ENCODE measurements around the gene PACSIN1.

PACSIN1 gene

DNA sequence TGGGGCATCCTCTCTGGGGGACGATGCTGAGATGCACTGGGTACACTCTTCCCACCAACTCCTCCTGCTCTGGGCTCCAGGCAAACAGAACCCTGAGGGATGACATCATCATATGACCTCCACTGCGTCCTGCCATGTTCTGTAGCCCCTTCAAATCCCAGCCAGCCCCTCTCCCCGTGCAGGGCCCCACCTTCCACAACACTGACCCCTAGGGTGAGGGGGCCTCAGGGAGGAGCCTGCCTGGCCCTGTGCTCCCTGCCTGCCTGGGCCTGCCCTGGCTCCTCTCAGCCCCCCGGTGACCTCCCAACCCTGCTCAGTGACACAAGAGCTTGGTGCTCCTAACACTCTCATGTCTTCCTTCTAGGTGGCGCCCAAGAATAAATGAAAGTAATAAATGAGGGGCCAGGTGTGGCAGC is 99.9 kb downstream of the PACSIN1 start:
- DNase-seq, result no peak

DNA sequence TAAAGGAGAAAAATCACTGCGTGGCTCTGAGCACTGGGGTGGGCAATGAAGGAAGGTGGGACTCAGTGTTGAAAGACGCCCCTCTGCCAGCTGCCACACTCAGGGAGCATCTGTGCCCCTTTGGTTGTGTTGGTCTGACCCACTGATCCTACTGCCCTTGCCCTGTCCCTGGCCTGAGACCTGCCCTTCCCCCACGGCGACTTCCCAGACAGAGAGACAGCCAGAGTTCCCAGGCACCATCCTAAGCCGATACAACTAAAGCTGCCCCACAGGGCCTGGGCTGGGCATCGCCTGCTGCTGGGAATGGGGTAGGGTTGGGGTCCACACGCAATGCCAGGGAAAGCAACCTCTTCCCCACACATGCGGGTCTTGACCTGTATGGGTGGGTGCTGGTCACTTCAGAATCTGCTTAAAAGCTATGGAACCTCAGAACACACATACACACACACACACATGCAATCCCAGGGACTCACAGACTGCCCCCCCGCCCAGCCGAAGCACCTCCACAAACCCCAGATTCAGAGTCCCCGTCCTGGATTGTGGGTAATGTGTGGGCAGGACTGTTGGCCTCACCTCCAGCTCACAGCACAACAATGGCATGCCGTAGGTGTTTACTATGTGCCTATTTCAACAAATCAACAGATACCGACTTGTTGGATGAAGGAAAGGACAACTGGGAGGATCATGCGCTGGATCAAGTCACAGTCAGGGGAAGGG is 101.1 kb downstream of the PACSIN1 start:
- no peak for DNase-seq

DNA sequence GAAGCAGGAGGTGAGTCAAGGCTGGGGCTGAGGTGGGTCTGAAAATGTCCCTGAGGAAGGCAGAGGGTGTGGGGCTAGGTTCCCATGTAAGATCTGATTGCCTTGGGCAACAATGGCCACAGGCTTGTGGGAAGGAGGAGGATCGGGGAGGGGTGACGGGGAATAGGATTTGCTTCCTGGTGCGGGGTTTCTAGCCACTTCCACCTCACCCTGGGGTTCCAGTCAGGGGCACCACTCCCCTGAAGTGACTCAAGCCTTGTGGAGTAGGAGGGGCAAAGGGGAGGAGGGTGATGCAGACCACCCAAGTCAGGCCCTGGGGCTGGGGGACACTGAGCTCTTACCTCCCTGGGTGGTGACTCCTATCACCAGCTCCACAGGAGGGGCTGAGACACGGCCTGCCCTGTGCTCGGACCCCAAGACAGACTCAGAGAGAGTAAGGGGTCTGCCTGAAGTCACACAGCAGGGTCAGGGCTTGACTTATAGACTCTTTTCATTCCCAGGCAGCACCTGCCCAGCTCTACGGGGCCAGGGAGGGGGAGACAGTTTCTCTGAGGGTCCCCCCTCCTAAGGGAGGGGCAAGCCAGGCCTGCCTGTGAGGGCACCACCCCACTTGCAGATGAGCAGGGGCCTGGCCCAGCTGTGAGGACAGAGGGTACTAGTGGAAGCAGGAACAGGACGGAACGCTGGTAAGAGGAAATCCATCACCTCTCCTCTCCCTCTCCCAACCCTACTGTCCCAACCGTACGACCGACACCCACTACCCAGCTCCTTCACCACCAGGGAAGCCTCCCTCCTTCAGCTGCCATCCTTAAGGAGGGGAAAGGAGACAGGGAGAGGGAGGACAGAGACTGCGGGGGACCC is 102.7 kb downstream of the PACSIN1 start:
- DNase-seq, result no peak

DNA sequence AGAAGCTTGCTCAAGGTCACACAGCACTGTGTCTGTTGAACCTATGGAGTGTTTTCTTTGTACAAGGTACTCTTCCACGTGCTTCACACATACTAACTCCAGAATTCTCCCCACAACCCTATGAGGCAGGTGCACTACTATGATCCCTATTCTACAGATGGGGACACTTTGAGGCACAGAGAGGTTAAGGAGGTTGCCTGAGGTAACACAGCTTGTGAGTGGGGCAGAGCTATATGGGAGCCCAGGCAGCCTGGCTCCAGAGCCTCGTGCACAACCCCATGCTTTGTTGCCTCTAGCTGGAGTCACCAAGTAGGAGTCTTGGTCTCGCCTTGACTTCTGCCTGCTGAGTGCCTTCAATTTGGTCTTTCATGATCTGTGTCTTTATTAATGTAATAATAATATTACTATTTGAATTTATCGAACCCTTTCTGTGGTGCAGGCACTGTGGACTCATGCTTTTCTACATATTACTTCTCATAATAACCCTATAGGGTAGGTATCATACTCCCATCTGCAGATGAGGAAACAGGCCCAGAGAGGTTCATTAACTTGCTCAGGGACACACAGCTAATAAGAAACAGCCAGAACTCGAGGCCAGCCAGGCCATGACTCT is 103.6 kb downstream of the PACSIN1 start:
- DNase-seq, result no peak

DNA sequence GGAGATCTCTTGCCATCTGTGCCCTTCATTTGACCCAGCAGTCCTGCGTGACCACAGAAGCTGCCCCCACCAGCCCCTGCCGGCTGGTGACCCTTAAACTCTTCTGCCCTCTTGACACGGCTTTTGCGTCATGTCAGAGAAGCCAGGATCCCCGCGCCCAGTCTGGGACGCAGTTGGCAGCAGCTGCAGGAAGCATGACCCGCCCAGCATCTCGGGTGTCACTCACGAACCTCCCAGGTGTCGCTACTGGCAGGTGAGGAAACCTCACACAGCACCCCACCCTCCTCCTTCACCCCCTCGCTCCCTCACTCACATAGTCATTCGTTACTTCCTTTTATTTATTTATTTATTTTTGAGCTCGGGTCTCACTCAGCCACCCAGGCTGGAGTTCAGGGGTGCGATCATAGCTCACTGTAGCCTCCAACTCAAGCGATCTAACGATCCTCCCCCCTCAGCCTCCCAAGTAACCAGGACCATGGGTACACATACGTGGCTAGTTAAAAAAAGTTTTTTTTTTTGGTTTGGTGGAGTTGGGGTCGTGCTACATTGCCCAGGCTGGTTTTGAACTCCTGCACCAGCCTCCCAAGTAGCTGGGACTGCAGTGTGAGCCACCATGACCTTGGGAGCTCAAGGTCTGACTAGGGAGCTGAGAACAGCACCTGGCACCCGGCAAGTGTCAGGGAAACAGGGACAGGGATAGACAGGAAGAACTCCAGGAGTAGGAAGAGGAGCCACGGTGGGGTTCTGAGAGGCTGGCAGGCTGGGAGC is 104.4 kb downstream of the PACSIN1 start:
- DNase-seq, result no peak

DNA sequence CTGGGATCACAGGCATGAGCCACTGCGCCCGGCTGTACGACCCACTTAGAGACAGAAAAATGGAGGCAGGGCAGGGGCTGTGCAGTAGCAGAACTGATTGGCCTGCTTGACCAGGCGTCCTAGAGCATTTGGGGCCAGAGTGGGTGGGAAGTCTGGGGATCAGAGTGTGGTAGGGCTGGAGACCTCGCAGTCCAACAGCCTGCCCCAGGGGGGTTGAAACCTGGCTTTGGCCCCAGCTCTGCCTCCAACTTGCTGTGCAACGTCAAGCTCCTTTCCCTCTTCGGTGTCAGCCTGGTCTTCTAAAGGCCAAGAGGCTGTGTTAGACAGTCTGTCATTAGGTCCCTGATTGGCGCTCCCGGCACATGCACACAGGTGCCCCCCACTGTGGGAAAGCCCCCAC is 105.5 kb downstream of the PACSIN1 start:
- DNase-seq, result no peak

DNA sequence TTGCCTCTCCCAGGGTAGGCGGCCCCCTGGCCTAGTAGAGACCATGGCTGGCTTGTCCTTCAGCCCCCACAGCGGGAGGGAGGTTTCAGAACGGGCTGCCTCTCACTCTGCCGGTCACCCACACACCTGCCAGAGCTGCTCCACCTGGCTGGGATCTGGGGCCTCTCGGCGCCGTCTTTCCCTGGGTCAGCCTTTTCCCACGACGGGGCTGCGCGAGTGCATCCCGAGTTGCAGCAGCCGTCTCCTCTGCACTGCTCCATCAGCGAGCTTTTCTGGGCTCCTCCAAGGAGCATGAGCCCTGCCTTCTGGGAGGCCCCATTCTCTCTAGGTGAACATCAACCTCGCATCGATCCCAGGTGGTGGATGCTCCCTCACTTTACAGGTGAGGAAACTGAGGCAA is 106.1 kb downstream of the PACSIN1 start:
- no peak for DNase-seq

DNA sequence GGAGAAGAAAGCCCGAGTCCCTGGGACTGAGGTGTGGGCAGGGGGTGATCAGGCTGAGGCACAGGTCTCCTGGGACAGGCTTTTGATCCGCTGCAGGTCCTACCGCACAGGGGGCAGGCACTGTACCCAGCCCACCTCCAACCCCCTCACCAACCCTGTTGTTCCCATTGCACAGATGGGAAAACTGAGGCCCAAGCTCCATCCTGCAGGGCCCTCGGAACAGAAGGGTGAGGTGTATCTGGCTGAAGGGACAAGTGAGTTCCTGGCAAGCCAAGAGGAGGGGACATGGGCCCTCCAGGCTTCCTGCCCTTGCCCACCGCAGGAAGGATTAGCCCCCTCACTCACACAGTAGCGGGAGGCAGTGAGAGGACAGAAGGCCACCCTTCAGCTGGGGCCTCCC is 106.7 kb downstream of the PACSIN1 start:
- DNase-seq, result no peak

DNA sequence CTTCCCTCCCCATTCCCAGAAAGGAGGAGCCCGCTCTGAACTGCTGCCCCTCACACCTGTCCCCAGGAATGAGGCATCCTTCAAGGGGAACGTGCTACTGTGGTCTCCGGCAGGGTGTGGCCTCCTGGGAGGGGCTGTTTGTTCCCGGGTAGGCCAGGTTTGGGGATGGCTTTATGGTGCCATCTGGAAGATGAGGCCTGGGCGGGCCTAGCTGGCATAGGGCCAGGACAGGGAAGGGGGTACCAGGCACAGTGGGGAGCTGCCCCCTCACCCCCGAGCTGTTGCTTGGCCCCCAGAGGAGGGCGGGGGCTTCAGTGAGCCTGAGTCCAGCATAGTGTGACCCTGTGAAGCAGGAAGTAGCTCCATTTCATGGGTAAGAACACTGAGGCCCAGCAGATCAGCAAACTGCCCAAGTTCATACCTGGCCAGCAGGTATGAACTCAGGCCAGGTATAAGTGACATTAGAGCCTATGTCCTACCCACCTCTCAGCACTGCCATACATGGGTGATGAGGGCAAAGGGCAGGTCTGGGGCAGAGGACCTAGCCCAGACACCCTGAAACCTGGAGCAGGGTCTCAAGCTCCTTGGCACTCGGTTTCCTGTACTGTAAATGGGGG is 107.8 kb downstream of the PACSIN1 start:
- DNase-seq, result no peak

DNA sequence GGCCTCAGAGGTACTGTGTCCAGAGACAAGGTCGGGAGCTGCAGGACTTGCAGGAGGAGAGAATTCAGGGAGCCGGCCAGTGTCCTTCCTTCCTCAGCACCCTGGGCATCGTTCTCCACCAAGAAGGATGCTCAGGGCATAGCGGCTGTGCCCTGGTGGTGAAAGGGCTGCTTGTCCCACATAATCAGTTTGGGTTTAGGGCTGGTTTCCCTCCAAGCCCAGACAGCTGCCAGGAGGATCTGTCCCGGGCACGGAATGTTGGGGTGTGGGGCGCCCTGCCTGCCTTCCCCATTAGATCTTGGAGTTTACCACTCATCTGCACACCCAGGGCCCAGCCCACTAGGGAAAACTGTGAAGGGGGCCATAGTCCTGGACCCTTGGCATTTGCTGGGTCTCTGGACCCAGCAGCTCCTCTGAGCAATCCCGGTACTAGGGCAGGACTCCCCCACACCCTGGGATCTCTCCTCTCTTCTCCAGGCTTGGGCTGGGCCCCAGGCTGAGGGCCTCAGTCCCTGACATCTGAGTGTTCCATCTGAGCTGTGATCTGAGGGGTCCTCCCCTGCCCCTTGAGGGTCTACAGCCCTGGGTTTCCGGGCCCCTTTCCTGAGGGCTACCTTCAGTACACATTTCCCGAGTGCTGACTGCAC is 108.9 kb downstream of the PACSIN1 start:
- no peak for DNase-seq

DNA sequence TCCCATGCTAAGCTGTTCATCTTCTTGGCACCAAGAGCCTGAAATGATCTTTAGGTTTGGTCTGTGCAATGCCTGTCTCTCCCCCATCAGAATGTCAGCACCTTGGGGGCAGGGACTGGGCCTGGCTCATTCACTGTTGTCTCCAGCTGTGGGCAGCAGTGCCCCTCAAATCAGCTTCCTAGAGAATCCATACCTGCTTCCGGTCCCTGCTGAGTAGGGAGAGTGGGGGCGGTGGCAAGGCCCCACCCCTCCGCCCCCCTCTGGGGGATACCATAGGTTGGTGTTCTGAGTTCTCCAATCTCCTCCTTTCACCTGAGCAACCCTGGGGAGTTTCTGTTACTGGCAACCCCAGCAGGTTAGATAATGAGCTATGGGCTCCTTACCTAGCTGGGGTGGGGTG is 109.5 kb downstream of the PACSIN1 start:
- no peak for DNase-seq

DNA sequence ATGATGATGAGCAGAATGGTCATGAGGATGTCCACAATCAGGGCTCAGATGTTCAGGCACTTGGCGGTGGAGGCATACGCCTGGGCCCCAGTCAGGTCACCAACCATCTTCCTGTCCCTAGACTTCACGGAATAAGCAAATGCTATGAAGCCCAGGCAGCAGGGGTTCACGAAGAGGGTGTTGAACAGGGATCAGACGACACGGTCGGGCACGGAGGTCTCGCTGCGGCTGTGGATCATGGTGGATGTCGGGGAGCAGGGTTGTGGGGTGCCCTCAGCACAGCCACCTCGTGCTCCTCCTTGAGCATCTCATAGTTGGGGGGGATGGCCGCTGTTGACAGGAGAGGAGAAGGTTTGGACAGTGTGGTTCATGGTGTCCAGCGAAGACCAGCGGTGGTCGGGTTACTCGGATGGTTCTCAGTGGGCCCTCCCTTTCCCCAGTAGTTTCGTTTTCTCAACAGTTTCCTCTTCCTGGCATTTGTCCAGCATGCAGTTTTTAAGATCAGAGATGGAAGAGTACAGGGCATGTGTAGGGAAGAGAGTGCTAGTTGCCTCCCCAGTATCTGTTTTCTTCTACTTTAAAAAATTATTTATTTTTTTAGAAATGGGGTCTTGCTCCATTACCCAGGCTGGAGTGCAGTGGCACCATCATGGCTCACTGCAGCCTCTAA is 110.5 kb downstream of the PACSIN1 start:
- DNase-seq, result no peak

DNA sequence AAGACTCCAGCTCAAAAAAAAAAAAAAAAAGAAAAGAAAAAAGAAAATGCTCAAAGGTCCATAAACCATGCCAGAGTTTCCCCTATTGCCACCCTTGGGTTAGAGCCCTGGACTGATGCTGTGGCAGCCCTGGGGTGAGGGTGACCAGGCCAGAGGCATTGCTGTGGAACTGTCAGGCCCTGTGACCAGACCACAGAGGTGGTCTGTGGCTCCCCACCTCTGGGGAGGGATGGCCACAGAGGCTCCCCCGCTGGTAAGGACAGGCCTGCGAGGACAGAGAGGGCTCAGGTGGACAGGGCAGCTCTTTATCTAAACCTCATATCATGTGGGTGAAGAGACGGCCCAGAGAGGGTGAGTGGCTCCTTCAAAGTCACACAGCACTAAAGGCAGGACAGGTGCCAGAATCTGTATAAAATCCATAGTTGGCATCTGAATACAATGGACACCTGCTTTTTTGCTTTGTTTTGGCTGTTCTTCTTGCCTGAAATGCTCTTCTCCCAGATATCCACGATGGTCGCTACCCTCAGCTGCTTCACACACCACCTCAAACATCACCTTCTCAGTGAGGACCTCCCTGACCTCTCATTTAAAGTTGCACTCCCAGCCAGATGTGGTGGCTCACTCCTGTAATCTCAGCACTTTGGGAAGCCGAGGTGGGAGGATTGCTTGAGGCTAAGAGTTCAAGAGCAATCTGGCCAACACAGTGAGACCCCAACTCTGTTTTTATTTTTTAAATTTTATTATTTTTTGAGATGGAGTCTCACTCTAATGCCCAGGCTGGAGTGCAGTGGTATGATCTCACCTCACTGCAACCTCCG is 112.8 kb downstream of the PACSIN1 start:
- DNase-seq, result no peak

DNA sequence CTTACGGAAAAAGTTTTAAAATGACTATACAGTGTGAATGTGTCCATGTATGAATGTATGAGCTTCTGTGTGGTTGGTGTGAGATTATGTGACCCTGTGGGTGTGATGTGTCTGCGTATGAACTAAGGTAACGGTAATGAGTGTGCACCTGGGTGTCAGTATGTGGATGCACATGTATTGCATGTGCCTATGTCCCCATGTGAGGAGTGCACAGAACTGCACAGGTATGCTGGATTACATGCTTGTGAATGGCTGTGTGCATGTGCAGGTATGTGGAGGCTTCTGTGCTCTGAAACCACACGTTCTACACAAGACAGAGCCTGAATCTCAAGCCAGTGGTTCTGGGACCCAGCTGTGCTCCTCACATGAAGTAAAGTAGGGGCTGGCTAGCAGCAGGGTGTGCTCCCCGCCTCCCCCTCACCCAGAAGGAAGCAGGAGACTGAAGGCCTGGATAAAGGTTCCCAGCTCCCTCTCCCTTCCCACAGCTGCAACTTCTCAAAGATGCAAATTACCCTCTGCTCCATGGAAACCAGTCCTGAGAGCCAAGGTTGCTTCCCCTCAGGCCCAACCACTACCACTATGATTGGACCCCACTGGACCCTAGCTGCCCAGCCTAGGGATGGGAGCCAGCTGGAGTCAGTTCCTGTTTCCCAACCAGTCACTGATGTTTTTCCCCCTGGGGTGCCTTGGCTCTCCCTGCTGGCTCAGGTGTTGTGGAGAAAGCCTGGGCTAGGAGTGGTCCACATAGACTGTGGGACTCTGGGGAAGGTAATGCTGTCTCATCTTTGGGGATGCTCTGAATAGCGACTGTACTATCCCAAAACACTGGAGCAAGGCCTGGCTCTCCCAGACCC is 115.1 kb downstream of the PACSIN1 start:
- DNase-seq, result no peak

DNA sequence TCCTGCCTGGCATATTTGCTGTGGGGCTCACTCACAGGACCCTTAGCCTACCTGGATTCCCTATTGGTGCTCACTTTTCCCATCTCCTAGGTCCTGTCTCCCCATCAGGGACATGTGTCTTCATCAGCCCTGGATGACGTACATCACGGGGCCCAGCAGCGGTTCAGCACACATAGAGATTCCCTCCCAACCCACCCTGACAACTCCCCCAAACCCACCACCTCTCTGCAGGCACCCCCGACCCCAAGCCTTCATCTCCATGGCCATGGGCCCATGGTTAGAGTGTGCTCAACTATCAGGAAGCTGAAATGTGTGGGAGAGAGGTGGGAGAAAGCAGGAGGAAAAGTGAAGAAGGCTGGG is 115.7 kb downstream of the PACSIN1 start:
- no peak for DNase-seq

DNA sequence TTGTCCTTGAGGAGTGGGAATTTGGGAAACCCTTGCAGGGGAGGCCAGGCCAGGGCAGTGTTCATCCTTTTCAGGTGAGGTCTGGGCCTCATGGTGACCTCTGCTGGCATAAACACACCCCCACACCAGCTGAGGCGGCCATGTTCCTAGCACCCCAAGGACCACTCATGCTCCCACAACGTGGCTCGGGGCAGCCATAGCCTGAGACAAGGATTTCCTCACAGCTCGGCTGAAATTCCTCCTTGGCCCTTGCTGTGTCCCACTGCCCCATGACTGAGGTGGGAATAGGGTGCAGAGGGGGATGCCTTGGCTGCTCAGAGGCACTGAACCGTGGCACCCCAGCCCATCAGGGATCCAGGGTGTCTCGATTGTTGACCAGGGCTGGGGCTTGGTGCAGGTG is 117.6 kb downstream of the PACSIN1 start:
- no peak for DNase-seq

DNA sequence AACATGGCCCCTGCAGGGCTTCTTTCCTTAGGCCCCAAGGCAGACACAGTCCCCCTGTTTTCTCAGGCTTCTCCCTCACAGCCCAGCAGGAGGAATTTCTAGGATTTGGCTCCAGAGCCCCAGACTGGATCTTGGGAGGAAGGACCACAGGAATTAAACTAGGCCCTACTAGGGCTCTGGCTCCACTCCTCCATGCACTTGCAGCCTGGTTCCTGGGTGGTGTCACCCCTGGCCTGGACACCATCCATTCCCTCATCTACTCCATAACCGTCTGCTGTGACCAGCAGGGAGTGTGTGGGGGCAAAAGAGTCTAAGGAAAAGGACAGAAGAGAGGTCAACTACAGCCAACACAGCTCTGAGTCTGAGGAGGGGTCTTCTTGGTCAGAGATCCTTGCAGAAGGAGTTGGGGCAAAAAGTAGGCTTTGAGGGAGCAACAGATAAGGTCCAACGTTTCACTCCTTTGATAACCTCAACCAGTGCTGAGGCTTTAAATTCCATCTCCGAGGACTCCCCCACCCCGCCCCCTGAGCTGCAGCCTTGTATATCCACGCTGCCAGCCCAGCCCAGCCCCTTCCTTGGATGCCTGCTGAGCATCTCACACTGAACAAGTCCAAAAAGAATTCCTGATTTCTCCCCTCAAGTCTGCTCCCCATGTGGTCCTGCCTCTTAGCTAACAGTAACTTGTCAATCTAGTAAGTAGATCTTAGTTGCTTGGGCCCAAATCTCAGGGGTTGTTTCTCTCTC is 118.2 kb downstream of the PACSIN1 start:
- no peak for DNase-seq

DNA sequence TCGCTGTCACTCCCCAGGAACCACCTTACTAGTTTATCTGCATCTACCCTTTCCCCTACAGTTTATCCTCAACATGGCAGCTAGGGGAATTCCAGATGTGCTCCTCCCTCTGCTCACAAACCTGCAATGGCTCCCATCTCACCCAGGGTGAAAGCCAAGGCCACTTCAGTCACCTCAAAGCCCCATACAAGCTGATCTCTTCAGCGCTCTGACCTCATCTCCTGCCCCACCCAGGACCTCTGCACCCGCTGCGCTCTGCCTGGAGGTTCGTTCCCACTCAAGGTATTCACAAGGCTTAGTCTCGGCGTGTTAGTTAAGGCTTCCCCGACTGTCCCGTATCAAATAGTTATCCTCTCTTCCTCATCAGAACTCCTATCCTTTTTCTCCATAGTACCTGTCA is 118.8 kb downstream of the PACSIN1 start:
- no peak for DNase-seq
